ENCODE results near the gene RBM47.

GRCh38 chr4:40583850-40584439 lies 45.7 kb downstream of the RBM47 start:
- TF ChIP-seq CREB1 (IDR thresholded peaks at IDR 0.05; ENCODE audit: low read depth) (no peak), CHD2 (IDR thresholded peaks at IDR 0.05; ENCODE audit: borderline replicate concordance, low read depth, low read length) (no peak), SREBF2 (IDR thresholded peaks at IDR 0.05; ENCODE audit: low read length) (no peak), BCLAF1 (IDR thresholded peaks at IDR 0.05) (no peak), POLR2A (IDR thresholded peaks at IDR 0.05; ENCODE audit: low read depth, low read length) (no peak), EP300 (IDR thresholded peaks at IDR 0.05; ENCODE audit: borderline replicate concordance in 1 of 2, control insufficient read depth in 1 of 2, low read depth in 2 of 2, low read length in 2 of 2) (no peak), RELA (IDR thresholded peaks at IDR 0.05; ENCODE audit: borderline replicate concordance, partially characterized antibody) (no peak), SMC3 (IDR thresholded peaks at IDR 0.05; ENCODE audit: borderline replicate concordance, low read length) (no peak), NRF1 (conservative IDR thresholded peaks at IDR 0.05; ENCODE audit: low read depth, low read length) (no peak), STAT3 (IDR thresholded peaks at IDR 0.05; ENCODE audit: low read depth, low read length) (no peak), HDGF (IDR thresholded peaks at IDR 0.05) (no peak), EZH2 (IDR thresholded peaks at IDR 0.05; ENCODE audit: borderline replicate concordance, control insufficient read depth, low read depth, low read length) (no peak), JUND (IDR thresholded peaks at IDR 0.05; ENCODE audit: low read depth, low read length) (no peak), POLR2AphosphoS5 (IDR thresholded peaks at IDR 0.05; ENCODE audit: low read length) (no peak)

Data from GM12878 (cell line).